NCI-H2081 treated with DMSO at 0.1 percent for 48 hours (cell line): ENCODE measurements around the gene ARHGAP4.

Experiments
- DNase-seq: peaks from one replicate; lab custom pipeline; 2025; lab: John Stamatoyannopoulos, UW

Gene ARHGAP4

DNA sequence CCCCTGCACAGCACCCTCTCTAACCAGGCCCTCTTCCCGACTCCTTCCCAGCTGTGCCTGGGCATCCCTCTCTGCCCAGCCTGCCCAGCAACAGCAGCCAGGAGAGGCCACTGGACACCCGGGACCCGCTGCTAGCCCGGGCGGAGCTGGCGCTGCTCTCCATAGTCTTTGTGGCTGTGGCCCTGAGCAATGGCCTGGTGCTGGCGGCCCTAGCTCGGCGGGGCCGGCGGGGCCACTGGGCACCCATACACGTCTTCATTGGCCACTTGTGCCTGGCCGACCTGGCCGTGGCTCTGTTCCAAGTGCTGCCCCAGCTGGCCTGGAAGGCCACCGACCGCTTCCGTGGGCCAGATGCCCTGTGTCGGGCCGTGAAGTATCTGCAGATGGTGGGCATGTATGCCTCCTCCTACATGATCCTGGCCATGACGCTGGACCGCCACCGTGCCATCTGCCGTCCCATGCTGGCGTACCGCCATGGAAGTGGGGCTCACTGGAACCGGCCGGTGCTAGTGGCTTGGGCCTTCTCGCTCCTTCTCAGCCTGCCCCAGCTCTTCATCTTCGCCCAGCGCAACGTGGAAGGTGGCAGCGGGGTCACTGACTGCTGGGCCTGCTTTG is 20.5 kb downstream of the ARHGAP4 start:
- DNase-seq: no peak

DNA sequence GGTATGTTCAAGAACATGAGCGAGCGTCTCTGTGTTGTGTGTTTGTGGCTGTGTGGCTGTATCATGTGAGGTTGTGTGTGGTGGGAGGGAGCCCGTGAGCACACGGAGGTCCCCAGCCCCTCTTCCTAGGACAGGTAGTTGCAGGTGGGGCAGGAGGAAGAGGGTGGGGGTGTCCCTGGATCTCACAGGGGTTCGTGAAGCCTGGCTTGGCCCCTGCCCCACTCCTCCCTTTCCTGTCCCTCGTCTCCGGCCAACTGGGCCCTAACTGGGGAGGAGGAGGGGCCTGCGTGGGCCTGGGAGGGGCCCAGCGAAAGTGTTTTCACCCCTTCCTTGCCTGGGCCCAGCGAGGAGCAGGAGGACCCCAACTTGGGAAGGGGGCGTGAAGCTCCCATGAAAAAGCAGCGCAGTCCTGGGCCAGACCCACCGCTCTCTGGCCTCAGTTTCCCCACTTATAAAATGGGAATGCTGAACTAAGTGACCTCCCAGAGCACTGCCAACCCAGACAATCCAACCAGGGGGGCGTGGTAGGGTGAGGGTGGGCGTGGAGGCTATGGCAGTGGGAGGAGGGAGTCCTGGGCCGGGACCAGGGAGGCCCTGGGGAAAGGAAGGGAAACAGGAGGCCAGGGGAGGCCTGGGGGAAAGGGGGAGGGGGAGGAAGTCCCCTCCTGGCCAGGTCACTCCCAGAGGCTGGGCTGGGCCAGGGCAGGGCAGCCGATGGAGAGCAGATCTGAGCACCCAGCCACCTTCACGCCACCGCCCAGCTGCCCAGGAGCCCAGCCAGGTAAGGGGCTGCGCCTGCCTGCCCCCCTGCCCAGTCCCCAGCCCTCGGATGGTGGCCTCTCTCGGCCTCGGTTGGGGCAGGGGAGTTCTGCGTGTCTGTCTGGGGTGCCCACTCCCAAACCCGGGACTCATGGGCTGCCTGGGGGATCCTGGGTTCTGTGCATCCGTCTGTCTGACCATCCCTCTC is 21.8 kb downstream of the ARHGAP4 start, which contains the start of gene AVPR2:
AVPR2 (plus strand) TSS at position 683 of the 967 bp plus-strand sequence. CDS start 473 bp downstream, outside the sequence.
- DNase-seq: no peak

DNA sequence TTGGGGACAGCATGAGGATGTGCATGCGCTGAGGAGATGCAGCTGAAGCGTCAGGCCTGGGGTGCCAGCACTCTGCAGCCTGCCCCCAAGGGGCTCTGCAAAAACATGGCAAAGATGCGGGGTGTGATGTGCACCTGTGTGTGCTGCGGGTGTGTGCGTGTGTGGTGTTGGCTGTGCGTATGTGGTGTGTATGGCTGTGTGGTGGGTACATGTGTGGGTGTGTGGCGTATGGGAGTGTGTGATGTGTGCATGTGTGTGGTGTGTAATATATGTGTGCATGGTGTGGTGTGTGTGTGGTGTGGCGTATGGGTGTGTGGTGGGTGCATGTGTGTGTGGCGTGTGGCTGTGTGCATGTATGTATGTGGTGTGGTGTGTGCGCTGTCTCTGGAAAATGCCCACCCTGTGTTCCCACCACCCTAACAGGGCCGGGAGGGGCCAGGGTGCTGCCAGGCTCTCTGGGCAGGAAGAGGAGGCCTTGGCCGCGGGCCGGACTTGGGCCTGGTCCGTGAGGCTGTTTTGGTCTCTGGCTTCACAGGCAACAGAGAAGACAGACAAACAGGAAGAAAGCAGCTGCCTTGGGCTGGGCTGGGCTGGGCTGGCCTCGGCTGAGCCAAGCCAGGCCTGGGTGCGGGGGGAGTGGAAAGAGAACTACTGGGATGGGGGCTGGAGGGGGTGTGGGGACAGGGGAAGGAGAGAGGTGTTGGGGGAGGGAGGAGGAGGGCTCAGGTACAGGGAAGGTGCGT is 22.7 kb downstream of the ARHGAP4 start:
- DNase-seq: no peak

DNA sequence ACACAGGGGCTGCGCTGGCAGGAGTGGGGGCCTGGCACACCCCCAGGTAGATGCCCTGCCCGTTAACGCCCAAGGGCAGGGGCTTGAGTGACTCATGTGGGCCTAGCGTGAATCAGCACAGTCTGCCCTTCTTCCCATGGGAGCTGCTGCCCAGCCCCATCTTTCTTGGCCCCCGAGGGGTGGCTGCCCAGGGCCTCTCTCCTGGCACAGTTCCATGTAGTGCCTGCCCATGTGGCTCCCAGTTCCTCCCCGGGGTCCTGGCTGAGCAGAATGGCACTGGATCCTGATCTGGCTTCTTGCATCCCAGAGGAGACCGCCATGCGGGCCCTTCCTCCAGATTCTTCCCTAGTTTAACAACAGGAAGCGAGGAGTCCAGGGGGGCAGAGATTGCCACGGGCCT is 23.7 kb downstream of the ARHGAP4 start:
- DNase-seq: no peak

DNA sequence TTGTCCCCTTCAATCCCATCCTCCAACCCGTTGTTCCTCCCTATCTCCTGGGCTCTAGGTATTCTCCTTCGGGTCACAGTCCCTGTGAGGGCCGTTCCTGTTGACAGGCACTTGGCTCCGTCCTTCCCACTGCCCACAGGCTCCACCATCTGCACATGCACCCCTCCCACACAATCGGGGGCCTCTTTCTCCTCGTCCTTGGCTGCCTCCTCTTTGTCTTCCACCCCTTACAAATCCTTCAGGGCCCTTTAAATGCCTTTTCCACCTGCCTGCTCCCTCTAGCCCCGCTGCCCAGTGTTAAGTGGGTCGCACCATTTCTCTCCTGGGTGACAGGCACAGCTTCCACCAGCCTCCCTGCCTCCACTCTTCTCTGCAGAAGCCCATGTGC is 24.3 kb downstream of the ARHGAP4 start:
- DNase-seq: no peak

DNA sequence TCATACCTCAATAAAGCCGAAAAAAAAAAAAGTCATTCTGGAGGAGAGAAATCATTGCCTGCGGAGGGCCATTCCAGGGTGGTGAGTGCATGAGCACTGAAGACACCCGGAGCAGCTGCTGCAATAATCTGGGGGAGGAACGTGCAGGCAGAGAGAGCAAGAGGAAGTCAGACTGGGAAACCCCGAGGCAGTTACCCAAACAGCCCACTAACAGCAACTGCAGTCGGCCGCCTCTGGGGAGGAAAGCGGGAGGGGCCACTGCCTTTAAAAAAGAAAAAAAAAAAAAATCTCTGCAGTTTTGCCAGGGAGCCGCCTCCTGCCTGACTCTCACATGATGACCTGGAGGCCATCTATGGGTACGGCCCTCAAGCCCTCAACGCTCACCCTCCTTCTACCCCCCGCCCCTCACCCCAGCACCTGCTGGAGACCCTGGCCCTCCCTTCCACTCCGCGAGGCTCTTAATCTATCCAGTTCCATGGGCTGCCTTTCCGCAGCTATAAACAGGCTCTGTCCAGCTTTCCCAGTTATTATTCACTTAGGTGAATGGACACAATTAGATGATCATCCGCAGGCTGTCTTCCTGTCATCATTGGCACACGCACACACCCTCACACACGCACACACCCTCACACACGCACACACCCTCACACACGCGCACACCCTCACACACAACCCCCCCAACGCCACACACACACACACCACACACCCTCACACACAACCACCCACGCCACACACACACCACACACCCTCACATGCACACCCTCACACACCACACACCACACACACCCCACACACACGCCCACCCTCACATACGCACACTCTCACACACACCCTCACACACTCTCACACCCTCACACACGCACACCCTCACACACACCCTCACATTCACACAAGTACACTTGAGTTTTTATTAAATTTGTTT is 25.0 kb downstream of the ARHGAP4 start:
- DNase-seq: no peak

DNA sequence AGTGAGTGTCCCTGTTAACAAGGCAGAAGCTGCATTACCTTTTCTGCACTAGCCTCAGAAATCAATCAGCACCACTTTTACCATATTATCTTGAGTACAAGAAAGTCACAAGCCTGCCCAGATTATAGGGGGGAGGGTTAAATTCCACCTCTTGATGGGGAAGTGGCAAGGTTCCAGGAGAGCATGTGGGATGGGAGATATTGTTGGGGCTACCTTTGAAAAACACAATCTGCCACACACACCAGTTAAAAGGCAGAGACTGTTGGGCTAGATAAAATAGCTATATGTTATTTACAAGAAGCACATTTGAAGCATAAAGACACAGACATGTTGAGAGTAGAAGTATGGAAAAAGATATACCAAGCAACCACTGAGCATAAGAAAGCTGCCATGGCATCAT is 28.2 kb downstream of the ARHGAP4 start:
- DNase-seq: no peak

DNA sequence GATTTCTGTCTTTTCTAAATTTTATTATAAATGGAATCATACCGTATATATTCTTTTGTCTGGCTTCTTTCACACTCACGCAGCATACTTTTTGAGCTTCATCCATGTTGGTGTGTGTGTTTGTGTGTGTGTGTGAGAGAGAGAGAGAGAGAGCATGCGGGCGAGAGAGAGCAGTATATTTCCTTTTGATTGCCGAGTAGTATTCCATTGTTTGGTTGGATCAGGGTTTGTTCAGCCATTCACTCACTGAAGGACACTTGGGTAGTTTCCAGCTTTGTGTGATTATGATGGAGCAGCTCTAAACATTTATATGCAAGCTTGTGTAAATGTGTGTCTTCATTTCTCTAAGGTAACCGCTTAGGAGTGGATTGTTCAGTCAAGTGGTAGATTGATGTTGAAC is 36.9 kb downstream of the ARHGAP4 start:
- no peak for DNase-seq

DNA sequence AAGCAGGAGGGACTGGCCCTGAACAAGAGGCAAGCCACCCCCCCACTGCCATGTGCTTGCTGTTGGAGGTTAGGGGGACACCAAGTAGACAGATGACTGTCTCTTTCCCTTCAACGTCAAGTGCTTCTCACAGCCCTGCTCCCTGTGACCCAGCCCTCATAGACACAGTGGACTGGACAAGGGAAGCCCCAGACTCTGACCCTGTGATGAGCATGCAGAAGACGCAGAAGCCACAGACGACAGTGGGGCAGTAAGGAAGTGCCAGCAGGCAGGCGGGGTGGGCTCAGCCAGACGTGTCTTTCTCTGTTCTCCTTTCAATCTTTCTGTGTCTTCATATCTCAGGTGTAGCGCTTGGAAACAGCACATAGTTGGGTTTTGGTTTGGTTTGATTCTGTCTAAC is 37.7 kb downstream of the ARHGAP4 start:
- DNase-seq: no peak

DNA sequence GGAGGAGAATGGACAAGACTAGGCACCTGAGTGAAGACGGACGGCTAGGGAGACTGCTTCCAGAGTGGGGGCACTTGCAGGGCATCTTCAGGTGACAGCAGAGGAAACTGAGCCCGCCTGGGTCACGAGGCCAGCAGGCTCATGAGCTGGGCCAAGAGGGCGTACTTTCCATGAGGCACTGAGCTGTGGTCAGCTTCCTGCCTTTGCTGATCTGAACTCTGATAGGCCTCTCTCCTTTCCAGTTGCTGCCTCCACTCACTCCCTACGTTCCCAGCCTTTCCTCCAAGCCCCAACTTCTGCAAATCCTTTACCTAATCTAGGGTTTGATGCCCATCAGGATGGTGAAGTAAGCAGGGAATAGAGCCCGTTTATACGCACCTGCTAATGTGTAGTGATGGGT is 38.7 kb downstream of the ARHGAP4 start:
- no peak for DNase-seq

DNA sequence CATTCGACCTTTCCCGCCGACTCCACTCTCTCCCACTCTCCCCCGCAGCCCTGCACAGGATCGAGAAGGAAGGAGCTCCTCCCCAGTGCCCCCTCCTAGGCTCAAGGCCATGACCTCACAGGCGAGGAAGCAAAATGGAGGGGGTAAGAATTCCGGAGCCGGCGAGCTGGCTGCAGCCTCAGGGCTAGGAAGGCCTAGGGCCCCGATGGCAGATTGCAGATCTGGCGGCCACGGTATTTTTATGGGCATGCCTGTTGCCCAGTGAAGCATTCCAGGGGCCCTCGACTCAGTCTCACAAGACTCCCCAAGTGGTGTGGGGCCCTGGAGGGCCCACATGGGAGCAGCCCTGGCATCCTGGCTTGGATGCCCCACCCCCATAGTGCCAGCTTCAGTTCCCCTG is 39.1 kb downstream of the ARHGAP4 start:
- DNase-seq: no peak

DNA sequence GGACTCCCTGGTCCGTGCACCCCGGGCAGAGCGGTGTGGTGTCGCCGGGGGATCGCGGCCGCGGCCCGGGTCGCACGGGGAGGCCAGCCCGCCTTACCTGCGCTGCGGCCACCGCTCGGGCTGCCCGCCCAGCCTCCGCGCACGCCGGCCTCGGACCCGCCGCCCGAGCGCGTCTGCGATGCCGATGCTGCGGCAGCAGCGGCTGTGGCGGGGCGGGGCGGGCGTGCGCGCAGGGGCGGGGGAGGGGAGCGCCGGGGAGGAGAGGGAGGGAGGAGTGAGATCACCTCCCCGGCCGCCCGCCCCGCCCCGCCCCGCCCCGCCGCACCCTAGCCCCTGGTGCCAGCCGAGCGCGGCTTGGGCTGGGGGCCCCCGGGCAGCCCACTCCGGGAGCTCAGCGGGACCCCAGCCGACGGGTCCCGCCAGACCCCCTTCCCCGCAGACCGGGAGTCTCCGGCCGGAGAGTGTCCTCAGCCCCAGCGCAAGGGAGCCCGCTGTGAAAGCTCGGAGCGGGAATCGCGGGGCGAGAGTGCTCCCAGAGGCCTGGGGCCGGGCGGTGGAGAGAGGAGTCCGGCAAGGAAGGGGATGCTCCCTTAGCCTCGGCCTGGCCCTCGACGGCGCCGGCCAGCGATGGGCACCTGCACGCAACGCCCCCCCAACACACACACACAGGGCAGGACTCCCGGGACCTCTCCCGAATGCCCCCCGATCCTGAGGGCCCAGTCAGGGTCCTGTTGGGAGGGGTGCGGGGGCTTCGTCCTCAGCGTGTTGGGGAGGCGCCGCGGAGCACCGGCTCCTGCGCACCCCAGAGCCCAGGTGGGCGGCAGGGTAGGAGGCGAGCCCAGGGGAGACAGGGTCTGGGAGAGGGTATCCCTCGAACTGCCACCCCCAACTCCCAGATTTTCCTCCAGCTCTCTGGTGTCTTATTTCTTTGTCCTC is 39.8 kb downstream of the ARHGAP4 start, which contains the start of gene L1CAM:
L1CAM (minus strand) TSS at position 206 of the 936 bp plus-strand sequence. CDS start 10,337 bp downstream, outside the sequence.
- DNase-seq: no peak

DNA sequence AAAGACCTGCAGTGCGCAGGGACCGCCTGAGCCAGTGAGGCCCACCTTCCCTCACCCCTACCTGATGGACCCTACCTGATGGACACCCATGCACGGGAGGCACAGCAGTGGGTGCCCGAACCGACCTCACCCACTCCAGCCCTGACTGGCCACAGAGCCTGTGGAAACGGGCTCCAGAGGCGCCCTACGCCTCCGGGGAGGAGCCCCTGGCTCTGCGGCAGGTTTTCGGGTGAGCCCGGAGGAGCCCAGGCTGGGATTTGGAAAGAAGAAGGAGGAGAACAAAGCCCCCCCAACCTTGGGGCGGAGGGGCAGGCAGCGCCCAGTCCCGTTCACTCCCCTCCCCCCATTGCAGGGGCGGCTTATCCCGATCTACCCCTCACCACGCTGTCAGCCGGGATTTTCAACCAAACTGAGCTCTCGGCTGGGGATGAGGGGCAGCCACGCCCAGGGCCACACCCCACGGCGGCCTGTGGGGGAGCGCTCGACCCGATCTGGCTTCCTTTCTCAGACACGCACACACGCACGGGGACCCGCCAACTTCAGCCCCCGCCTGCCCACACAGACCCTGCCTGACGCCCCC is 40.8 kb downstream of the ARHGAP4 start:
- no peak for DNase-seq

DNA sequence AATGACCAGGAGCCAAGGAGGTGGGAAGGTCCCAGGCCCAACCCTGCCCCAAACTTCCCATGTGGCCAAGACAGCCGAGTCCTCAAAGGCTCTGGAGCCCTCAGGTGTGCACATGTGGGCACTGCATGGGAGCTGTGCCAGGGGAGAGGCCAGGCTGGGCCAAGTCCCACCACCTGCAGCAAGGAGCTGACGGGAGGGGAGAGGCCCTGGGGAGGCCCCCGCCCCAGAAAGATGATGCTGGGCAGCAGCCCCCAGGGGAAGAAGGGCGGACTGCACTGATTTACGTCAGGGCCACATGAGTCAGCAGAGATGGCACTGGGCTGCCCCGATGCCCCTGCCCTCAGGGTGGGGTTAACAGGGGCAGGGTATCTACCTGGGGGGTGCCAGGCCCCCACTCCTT is 41.5 kb downstream of the ARHGAP4 start:
- no peak for DNase-seq

DNA sequence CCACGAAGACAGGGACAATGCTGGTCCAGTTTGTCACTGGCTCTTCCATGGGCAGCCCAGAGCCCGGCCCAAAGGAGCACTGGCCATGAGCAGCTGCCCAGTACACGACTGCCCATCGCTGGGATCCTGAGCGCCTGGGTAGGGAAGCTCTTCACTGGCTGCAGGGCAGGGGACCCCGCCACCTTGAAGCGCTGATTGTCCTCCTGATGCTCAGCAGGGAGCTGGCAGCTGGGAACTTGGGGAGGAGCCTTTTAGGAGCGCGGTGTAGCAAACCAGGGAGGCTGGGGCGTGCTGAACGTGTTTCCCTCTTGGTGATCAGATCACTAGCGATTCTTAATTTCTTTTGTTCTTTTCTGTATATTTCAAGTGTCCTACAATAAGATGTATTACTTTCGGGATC is 41.9 kb downstream of the ARHGAP4 start:
- no peak for DNase-seq

DNA sequence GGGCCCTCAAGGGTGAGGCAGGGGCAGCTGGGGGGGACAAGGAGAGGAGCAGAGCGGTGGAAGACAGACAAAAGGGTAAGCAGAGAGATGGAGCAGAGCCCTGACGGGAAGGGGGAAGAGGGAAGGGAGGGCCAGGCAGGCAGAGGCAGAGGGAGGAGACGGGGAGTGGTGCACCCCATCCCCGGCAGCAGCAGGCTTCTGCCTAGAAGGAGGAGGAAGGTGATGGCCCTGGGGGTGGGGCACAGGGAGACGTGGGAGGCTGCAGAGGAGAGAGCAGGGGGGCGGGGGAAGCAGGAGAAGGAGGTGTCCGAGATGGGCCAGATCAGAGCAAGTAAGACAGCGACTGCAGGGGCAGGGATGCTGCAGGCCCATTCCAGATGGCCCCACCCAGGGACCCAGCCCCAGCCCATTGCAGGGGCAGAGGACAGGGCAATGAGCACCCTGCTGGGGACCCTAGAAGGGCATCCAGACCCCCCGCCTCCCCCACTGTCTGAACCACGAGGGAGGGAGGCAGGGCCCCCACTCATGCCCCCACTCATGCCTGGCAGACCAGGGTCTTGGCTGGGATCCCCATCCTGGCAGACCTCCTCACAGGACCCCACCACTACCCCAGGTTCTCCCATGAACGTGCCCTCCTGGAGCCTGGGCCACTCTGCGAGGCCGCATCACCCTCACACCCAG is 42.8 kb downstream of the ARHGAP4 start:
- DNase-seq: no peak

DNA sequence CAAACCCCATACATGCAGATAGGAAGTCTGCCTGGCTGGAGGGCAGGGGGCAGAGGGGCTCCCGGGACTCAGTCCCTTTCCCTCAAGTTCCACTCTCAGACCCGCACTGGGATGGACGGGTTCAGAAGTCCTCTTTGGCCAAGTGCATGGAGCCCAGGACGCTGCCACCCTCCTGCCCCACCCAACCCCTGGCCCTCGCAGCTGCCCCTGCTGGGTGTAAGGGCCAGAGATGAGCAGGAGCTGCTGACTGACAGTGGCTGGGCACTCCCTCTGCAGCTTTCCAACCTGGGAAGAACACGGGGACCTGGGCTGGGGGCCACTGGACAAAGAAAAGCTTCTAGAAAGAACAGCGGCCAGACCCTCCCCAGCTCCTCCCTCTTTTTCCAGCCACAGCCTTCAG is 43.5 kb downstream of the ARHGAP4 start:
- DNase-seq: no peak

DNA sequence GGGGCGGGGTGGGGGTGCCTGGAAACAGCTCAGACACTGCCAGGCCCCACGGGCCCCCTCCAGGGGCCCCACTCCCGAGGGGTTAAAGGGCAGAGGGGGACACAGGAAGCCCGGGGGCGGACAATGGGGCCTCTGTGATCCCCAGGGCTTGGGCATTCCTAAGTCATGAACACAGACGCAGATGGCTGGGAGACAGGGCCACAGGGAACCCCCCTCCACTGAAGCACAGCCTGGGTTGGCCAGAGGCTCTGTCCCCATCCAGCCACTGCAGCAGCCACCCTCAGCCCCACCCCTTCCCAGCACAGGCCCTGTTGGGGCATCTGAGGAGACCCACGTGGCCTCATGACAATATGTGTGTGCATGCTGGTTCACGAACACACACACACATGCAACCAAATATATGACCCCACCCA is 44.0 kb downstream of the ARHGAP4 start:
- DNase-seq: no peak

DNA sequence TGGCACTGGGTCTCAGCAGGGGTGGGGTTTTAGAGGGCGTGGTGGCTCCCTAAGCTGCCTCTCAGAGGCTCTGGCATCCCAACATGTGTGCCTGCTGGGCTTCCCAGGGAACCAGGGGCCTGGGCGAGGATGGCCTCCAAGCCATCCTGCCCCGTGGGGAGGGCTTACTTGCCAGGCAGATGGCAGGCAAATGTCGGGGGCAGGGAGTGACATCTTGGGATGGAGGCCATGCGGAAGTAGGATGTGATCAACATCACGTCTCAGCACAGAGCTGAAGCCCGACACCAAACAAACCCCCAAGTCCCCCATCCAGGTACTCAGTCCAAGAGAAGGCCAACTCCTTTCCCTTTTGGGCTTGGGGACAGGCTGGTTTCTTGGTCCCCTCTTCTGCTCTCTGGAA is 44.8 kb downstream of the ARHGAP4 start:
- DNase-seq: no peak
